Left lung (tissue), 10 donors: ENCODE results near the gene PPM1G. TPM values are rescaled to one million over a fixed set of nuclear protein-coding genes. Genes with fewer than 3 reads are reported as not detected.
A peak's percentile ranks its signal among the peaks of the same experiment; 100 is the strongest.

Experiments
- ATAC-seq: fragments of 200-7000 bp; cut with Tn5 transposase; one replicate; pipeline ENCODE4 v1.9.1; 2020; ENCODE audit warnings: moderate library complexity
- DNase-seq, 4 donors: peaks; one replicate each; pipeline ENCODE4 v3.0.0-alpha.2; 2013 to 2020
- H3K27ac ChIP-seq, 2 donors: fragments of 200-600 bp; sonication (generic) in 1 of 2; one replicate each; pipeline versions ENCODE4 v1.5.0 to v1.8.0; 2020 to 2021
- H3K27me3 ChIP-seq, 2 donors: fragments of 200-600 bp; sonication (generic) in 1 of 2; one replicate each; pipeline versions ENCODE4 v1.5.0 to v1.8.0; 2020 to 2021
- H3K36me3 ChIP-seq, 2 donors: fragments of 200-600 bp; sonication (generic) in 1 of 2; one replicate each; pipeline versions ENCODE4 v1.5.0 to v1.8.0; 2020 to 2021
- H3K4me1 ChIP-seq, 2 donors: fragments of 200-600 bp; one replicate each; pipeline ENCODE4 v1.8.0; 2021
- H3K4me3 ChIP-seq, 2 donors: fragments of 200-600 bp; sonication (generic) in 1 of 2; one replicate each; pipeline versions ENCODE4 v1.5.0 to v1.8.0; 2020 to 2021; ENCODE audit warnings: mild to moderate bottlenecking in 1 of 2
- H3K9me3 ChIP-seq, 2 donors: fragments of 200-600 bp; sonication (generic) in 1 of 2; one replicate each; pipeline versions ENCODE4 v1.5.0 to v1.8.0; 2020 to 2021
- CTCF ChIP-seq, 2 donors: fragments of 200-600 bp; sonication (generic) in 1 of 2; IDR thresholded peaks; one replicate each; pipeline versions ENCODE4 v1.5.0 to v1.8.0; 2021; ENCODE audit warnings: antibody characterized with exemption in 2 of 2
- intact Hi-C, 2 donors: fragments of 100-400 bp; cut with DNase I; formaldehyde crosslinking; loops; one replicate each; pipeline versions ENCODE4 v1.11.2 to v1.14.2; 2022
- polyA plus RNA-seq, 6 donors: library from polyadenylated mRNA; unstranded; fragments of 120-200 nt; gene quantifications; one replicate each; pipeline ENCODE4 v1.2.1, GENCODE V29; 2013; ENCODE audit not compliant: insufficient read length in 6 of 6
- total RNA-seq, 2 donors: library from RNA; stranded (reverse); fragmentation: NEBNext Ultra II Directional; extraction: Animal tissue kit (Norgen Biotek cat#: 25700); gene quantifications; one replicate each; pipeline ENCODE4 v1.2.1, GENCODE V29; 2021
- donor health status: DM: no; HTN: yes; CAD: no.
- donor health status: DM: no; HTN: no; CAD: no.

Gene PPM1G
- total and polyA plus RNA-seq, 8 donors = 55.5 to 88.0 (median 77.1) TPM

- no peak for TF ChIP-seq CTCF (IDR thresholded peaks at IDR 0.05)
- DNase-seq = no peak
- Histone ChIP-seq H3K27ac (no peak overlapping the region), H3K9me3 (no peaks in the 10 kb centered on the region), H3K4me1 (no peaks in the 10 kb centered on the region), H3K36me3 (peaks cover 0 to 26% of the 10 kb centered on the region in 2 donors), H3K4me3 (no peak overlapping the region), H3K27me3 (no peaks in the 10 kb centered on the region)
- ATAC-seq = no peak
- intact Hi-C loops = no loop called here
These were observed 18.3 kb downstream of the PPM1G start for GRCh38 chr2:27390822-27391679.

GRCh38 chr2:27381577-27382181 is 27.7 kb downstream of the PPM1G start:
- Histone ChIP-seq H3K9me3 (no peaks in the 10 kb centered on the region), H3K36me3 (peaks cover 3 to 78% of the 10 kb centered on the region in 2 donors), H3K4me1 (peaks cover 7 to 28% of the 10 kb centered on the region in 2 donors), H3K27ac (peak overlapping the region in 1 of 2 donors; percentile 89), H3K4me3 (no peak overlapping the region), H3K27me3 (no peaks in the 10 kb centered on the region)
- no peak for DNase-seq
- TF ChIP-seq CTCF (IDR thresholded peaks at IDR 0.05) = no peak
- intact Hi-C loops = no loop called here
- no peak for ATAC-seq

- peaks cover 3 to 78% of the 10 kb centered on the region in 2 donors for H3K36me3 ChIP-seq
- ATAC-seq = peak; percentile 93
- peak within 1 kb of the TSS; percentile 53 to 74 for H3K4me3 ChIP-seq
- H3K9me3 ChIP-seq = no peaks in the 10 kb centered on the region
- peaks cover 7 to 28% of the 10 kb centered on the region in 2 donors for H3K4me1 ChIP-seq
- intact Hi-C loops = no loop called here
- no peak for TF ChIP-seq CTCF (IDR thresholded peaks at IDR 0.05)
- H3K27me3 ChIP-seq = no peaks in the 10 kb centered on the region
- peak; percentile 92 to 99 (median 97) for DNase-seq
- peak within 1 kb of the TSS; percentile 87 to 89 for H3K27ac ChIP-seq
These were observed 28.5 kb downstream of the PPM1G start, which contains the start of gene ZNF513 for GRCh38 chr2:27380626-27381545. Gene ZNF513, minus strand, starts transcription at chr2:27380734. Its CDS starts 208 bp downstream, at chr2:27380526.

GRCh38 chr2:27379836-27380625 is 29.4 kb downstream of the PPM1G start:
- peak overlapping the region; percentile 53 to 74 for H3K4me3 ChIP-seq
- no peaks in the 10 kb centered on the region for H3K9me3 ChIP-seq
- TF ChIP-seq CTCF (IDR thresholded peaks at IDR 0.05) = no peak
- H3K4me1 ChIP-seq = peaks cover 7 to 28% of the 10 kb centered on the region in 2 donors
- DNase-seq (peak in 2 of 4 donors; percentile 24 to 81), ATAC-seq (peak; percentile 41)
- intact Hi-C loops = no loop called here
- no peaks in the 10 kb centered on the region for H3K27me3 ChIP-seq
- H3K27ac ChIP-seq = peak overlapping the region; percentile 87 to 89
- peaks cover 3 to 78% of the 10 kb centered on the region in 2 donors for H3K36me3 ChIP-seq
